HEK293 (cell line): Measurements from ENCODE around the gene CCBE1.

Experiments
- CTCF ChIA-PET: fragments of 350-600 bp; formaldehyde crosslinking; extraction: SDS; loops from one replicate; lab custom pipeline; 2021; ENCODE audit warnings: antibody characterized with exemption; lab: Yijun Ruan, JAX
- POLR2A ChIA-PET: fragments of 300-600 bp; formaldehyde crosslinking; extraction: SDS; loops from one replicate; lab custom pipeline; 2020; ENCODE audit warnings: antibody characterized with exemption, inconsistent platforms; lab: Yijun Ruan, JAX
- H3K27ac ChIP-seq: fragments of 200-500 bp; sonication (Bioruptor generic); 2 replicates; pipeline ENCODE4 v1.5.1; 2014; ENCODE audit warnings: low read depth, low read length, control low read depth, inconsistent platforms; ENCODE audit errors: extremely low read depth
- H3K36me3 ChIP-seq, 2 experiments: fragments of 200-500 bp in 1 of 2; sonication (Bioruptor generic) in 1 of 2; 1 replicate in 1 of 2; 2 replicates in 1 of 2; pipeline ENCODE4 v1.5.1; 2014 to 2017; ENCODE audit warnings: inconsistent platforms in 2 of 2, low read length in 2 of 2; ENCODE audit not compliant: control insufficient read depth in 2 of 2, insufficient read depth in 1 of 2
- H3K4me1 ChIP-seq: fragments of 200-500 bp; sonication (Bioruptor generic); 2 replicates; pipeline ENCODE4 v1.5.1; 2014; ENCODE audit warnings: mild to moderate bottlenecking, low read length, inconsistent platforms; ENCODE audit not compliant: control insufficient read depth, insufficient read depth
- H3K4me3 ChIP-seq: 2 replicates; pipeline ENCODE4 v1.5.1; 2011; ENCODE audit warnings: low read depth, mild to moderate bottlenecking, control low read depth, low read length, moderate library complexity
- H3K9me3 ChIP-seq: fragments of 200-500 bp; sonication (Bioruptor generic); 2 replicates; pipeline ENCODE4 v1.5.1; 2014; ENCODE audit warnings: low read depth, low read length, inconsistent platforms; ENCODE audit not compliant: control insufficient read depth, insufficient read depth
- ATF2 ChIP-seq: fragments of 450-650 bp; formaldehyde crosslinking; IDR thresholded peaks from 2 replicates; pipeline ENCODE4 v1.5.1; 2016; ENCODE audit warnings: missing biosample characterization, missing genetic modification characterization, low read depth
- BCL11B ChIP-seq: fragments of 450-650 bp; formaldehyde crosslinking; IDR thresholded peaks from 2 replicates; pipeline ENCODE4 v1.5.1; 2016; ENCODE audit warnings: low read depth, missing biosample characterization, missing genetic modification characterization
- CTCF ChIP-seq: fragments of 450-650 bp; formaldehyde crosslinking; IDR thresholded peaks from 2 replicates; pipeline ENCODE4 v1.5.1; 2016; ENCODE audit warnings: missing biosample characterization, missing genetic modification characterization
- OSR2 ChIP-seq: fragments of 450-650 bp; formaldehyde crosslinking; IDR thresholded peaks from 2 replicates; pipeline ENCODE4 v1.5.1; 2016; ENCODE audit warnings: missing biosample characterization, missing genetic modification characterization
- PRDM1 ChIP-seq: fragments of 450-650 bp; formaldehyde crosslinking; IDR thresholded peaks from 2 replicates; pipeline ENCODE4; 2016; ENCODE audit warnings: missing biosample characterization, missing genetic modification characterization
- ZBTB7A ChIP-seq: fragments of 450-650 bp; formaldehyde crosslinking; IDR thresholded peaks from 2 replicates; pipeline ENCODE4 v1.5.1; 2016; ENCODE audit warnings: low read depth, missing biosample characterization, missing genetic modification characterization
- ZFP69B ChIP-seq: fragments of 450-650 bp; formaldehyde crosslinking; IDR thresholded peaks from 2 replicates; pipeline ENCODE4 v1.5.1; 2016; ENCODE audit warnings: missing biosample characterization, missing genetic modification characterization
- ZNF157 ChIP-seq: fragments of 450-650 bp; formaldehyde crosslinking; IDR thresholded peaks from 2 replicates; pipeline ENCODE4 v1.5.1; 2016; ENCODE audit warnings: missing biosample characterization, missing genetic modification characterization
- ZNF292 ChIP-seq: fragments of 450-650 bp; formaldehyde crosslinking; IDR thresholded peaks from 2 replicates; pipeline ENCODE4 v1.5.1; 2016; ENCODE audit warnings: low read depth, missing biosample characterization, missing genetic modification characterization, borderline replicate concordance
- ZNF302 ChIP-seq: fragments of 450-650 bp; formaldehyde crosslinking; IDR thresholded peaks from 2 replicates; pipeline ENCODE4 v1.5.1; 2016; ENCODE audit warnings: missing biosample characterization, missing genetic modification characterization, low read depth
- ZNF341 ChIP-seq: fragments of 450-650 bp; formaldehyde crosslinking; IDR thresholded peaks from 2 replicates; pipeline ENCODE4; 2016; ENCODE audit warnings: low read depth, missing biosample characterization, missing genetic modification characterization
- ZNF488 ChIP-seq: fragments of 450-650 bp; formaldehyde crosslinking; IDR thresholded peaks from 2 replicates; pipeline ENCODE4 v1.5.1; 2016; ENCODE audit warnings: missing biosample characterization, missing genetic modification characterization
- ZNF561 ChIP-seq: fragments of 450-650 bp; IDR thresholded peaks from 2 replicates; pipeline ENCODE4 v1.5.1; 2018; ENCODE audit warnings: missing biosample characterization, missing genetic modification characterization, borderline replicate concordance
- ZNF596 ChIP-seq: fragments of 450-650 bp; IDR thresholded peaks from 2 replicates; pipeline ENCODE4 v1.5.0; 2018; ENCODE audit warnings: missing biosample characterization, mild to moderate bottlenecking, missing genetic modification characterization, moderate library complexity
- ZNF621 ChIP-seq: fragments of 450-650 bp; formaldehyde crosslinking; IDR thresholded peaks from 2 replicates; pipeline ENCODE4 v1.5.1; 2017; ENCODE audit warnings: missing biosample characterization, missing genetic modification characterization
- ZNF747 ChIP-seq: fragments of 450-650 bp; formaldehyde crosslinking; IDR thresholded peaks from 2 replicates; pipeline ENCODE4 v1.5.1; 2016; ENCODE audit warnings: missing biosample characterization, missing genetic modification characterization
- ZNF76 ChIP-seq: fragments of 450-650 bp; formaldehyde crosslinking; IDR thresholded peaks from 2 replicates; pipeline ENCODE4; 2016; ENCODE audit warnings: low read depth, missing biosample characterization, missing genetic modification characterization, borderline replicate concordance
- ZNF785 ChIP-seq: fragments of 450-650 bp; formaldehyde crosslinking; IDR thresholded peaks from 2 replicates; pipeline ENCODE4 v1.5.1; 2016; ENCODE audit warnings: missing biosample characterization, missing genetic modification characterization
- ZSCAN4 ChIP-seq: fragments of 450-650 bp; formaldehyde crosslinking; IDR thresholded peaks from 2 replicates; pipeline ENCODE4 v1.5.1; 2017; ENCODE audit warnings: missing biosample characterization, missing genetic modification characterization
- TF ChIP-seq, protein P1 (sequence below): fragments of 450-650 bp; formaldehyde crosslinking; IDR thresholded peaks from 2 replicates; pipeline ENCODE4 v1.5.1; 2016; ENCODE audit warnings: missing biosample characterization, missing genetic modification characterization

CCBE1 gene

DNA sequence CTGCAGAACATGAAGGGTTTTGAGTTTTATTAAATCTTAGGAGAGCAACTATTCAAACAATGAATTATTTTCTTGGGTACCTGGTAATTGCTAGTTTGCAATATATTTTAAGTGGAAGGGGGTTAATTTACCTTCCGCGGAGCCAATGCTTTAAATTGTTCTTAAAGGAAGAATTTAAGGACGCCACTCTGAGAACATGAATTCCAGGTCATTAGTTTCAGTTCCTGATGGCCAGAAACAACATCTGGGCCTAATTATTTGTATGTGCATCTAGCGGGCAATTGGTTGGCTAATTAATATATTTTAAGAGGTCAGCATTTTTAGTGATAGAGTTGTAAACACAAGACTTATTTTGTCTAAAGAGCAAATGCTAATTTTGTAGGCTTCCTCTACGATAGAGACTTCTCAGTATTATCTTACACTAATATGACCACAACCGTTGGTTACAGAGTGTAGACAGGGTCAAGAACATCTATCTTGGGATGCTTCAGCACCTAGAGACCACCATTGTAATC lies 40.8 kb downstream of the CCBE1 start (continued):
- TF ChIP-seq ZBTB7A (no peak), ZNF341 (tag by site-specific recombination) (no peak), ZSCAN4 (tag by site-specific recombination) (no peak), BCL11B (tag by site-specific recombination) (no peak), ZNF621 (tag by site-specific recombination) (no peak), ZNF302 (tag by site-specific recombination) (no peak), OSR2 (tag by site-specific recombination) (no peak), ZFP69B (tag by site-specific recombination) (no peak)
- TF ChIP-seq, protein P1, sequence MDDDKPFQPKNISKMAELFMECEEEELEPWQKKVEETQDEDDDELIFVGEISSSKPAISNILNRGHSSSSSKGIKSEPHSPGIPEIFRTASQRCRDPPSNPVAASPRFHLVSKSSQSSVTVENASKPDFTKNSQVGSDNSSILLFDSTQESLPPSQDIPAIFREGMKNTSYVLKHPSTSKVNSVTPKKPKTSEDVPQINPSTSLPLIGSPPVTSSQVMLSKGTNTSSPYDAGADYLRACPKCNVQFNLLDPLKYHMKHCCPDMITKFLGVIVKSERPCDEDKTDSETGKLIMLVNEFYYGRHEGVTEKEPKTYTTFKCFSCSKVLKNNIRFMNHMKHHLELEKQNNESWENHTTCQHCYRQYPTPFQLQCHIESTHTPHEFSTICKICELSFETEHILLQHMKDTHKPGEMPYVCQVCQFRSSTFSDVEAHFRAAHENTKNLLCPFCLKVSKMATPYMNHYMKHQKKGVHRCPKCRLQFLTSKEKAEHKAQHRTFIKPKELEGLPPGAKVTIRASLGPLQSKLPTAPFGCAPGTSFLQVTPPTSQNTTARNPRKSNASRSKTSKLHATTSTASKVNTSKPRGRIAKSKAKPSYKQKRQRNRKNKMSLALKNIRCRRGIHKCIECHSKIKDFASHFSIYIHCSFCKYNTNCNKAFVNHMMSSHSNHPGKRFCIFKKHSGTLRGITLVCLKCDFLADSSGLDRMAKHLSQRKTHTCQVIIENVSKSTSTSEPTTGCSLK (tag by site-specific recombination), result no peak

- H3K27ac ChIP-seq, result no peak overlapping the region
- CTCF ChIA-PET, result interaction anchor here (1.0 kb wide), 1 partner anchor 24 kb away, joined by 3 read pairs; no protein-coding TSS in a partner anchor
- H3K4me3 ChIP-seq, result no peak overlapping the region
- H3K9me3 ChIP-seq, result no peaks in the 10 kb centered on the region
- H3K36me3 ChIP-seq, result no peaks in the 10 kb centered on the region
- TF ChIP-seq ZNF596 (tag by site-specific recombination), result no peak
- TF ChIP-seq CTCF, result no peak
- TF ChIP-seq PRDM1 (tag by site-specific recombination), result no peak
- no peak for TF ChIP-seq ZNF747 (tag by site-specific recombination)
- TF ChIP-seq ATF2 (tag by site-specific recombination), result no peak
- no peak for TF ChIP-seq ZNF292 (tag by site-specific recombination)
- no peak for TF ChIP-seq ZNF157 (tag by site-specific recombination)
- no peak for TF ChIP-seq ZNF488
- no peak for TF ChIP-seq ZNF76
- no peak for TF ChIP-seq ZNF561 (tag by site-specific recombination)
- no peak for TF ChIP-seq ZNF785 (tag by site-specific recombination)
- POLR2A ChIA-PET, result no interaction called here
- peaks cover 5% of the 10 kb centered on the region; the same call in 1 of the 2 replicates for H3K4me1 ChIP-seq
Observed at GRCh38 chr18:59655676-59656075, 41.5 kb downstream of the CCBE1 start.
